ENCODE data around the gene GABRG3.
"Not testable (repeated sequence)": the region's sequence is repeated elsewhere in the genome, so short reads cannot be mapped to it uniquely, and the experiment has no call there.

The GABRG3 gene

DNA sequence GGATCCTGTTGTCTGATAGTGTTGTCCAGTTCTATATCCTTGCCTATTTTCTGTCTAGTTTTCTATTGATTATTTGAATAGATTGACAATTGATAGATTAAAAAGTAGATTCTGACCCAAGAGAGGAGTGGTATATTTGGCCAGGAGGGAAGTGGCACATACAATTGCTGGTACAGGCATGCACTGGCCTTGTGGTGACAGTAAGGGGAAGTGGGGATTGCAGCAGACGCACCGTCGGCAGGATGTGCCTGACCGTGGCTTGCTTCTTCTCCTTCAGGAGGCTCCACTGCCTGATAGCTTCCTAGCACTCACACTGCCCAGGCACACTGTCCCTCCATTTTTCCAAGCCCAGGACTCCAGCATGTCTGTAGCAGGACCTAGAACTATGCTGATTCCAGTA is 10.5 kb downstream of the GABRG3 start:
- TF ChIP-seq, protein P1, sequence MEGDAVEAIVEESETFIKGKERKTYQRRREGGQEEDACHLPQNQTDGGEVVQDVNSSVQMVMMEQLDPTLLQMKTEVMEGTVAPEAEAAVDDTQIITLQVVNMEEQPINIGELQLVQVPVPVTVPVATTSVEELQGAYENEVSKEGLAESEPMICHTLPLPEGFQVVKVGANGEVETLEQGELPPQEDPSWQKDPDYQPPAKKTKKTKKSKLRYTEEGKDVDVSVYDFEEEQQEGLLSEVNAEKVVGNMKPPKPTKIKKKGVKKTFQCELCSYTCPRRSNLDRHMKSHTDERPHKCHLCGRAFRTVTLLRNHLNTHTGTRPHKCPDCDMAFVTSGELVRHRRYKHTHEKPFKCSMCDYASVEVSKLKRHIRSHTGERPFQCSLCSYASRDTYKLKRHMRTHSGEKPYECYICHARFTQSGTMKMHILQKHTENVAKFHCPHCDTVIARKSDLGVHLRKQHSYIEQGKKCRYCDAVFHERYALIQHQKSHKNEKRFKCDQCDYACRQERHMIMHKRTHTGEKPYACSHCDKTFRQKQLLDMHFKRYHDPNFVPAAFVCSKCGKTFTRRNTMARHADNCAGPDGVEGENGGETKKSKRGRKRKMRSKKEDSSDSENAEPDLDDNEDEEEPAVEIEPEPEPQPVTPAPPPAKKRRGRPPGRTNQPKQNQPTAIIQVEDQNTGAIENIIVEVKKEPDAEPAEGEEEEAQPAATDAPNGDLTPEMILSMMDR (IDR thresholded peaks at IDR 0.05; ENCODE audit: borderline replicate concordance, insufficient read depth, low read depth, low read length): no peak
- no peak overlapping the region for H3K4me3 ChIP-seq (ENCODE audit: low read depth, low read length)

DNA sequence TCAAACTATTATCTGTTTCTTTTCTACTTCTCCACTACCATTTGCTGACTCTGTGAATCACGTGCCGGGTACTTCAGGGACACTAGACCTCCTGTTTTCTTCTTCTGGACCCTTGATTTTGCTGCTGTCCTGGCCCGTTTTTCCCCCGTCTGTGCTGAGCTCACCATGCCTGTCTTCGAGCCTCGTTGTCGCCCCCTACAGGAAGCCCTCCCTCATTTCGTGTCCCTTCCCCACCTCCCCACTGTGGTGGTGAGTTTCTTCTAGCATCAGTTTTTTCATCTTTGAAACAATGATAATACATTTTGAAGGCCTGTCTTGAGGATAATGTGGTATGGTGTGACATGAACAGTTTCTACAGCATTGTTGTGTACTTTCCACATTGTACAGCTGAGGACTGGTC is 12.8 kb downstream of the GABRG3 start:
- TF ChIP-seq, protein P1 (IDR thresholded peaks at IDR 0.05; ENCODE audit: borderline replicate concordance, insufficient read depth, low read depth, low read length): no peak
- no peak overlapping the region for H3K4me3 ChIP-seq (ENCODE audit: low read depth, low read length)

DNA sequence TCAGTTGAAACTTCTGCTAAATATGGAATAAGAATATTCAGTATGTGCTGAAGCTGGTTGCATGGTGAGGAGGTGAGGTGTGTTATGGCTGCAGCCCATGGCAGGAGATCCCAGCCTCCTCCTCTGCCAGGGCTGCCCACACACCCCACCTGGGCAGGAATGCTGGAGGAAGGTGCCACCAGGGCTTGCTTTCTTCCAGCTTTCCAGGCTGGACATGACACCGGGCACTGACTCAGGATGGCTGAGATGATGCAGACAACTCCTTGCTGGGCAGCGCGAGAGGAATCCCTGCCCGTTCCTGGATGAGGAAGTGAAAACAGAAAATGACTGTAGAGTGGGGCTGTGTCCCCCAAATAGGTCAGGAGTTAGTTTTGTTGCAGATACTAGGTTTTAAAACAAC is 14.1 kb downstream of the GABRG3 start:
- TF ChIP-seq, protein P1 (IDR thresholded peaks at IDR 0.05; ENCODE audit: borderline replicate concordance, insufficient read depth, low read depth, low read length): no peak
- no peak overlapping the region for H3K4me3 ChIP-seq (ENCODE audit: low read depth, low read length)

DNA sequence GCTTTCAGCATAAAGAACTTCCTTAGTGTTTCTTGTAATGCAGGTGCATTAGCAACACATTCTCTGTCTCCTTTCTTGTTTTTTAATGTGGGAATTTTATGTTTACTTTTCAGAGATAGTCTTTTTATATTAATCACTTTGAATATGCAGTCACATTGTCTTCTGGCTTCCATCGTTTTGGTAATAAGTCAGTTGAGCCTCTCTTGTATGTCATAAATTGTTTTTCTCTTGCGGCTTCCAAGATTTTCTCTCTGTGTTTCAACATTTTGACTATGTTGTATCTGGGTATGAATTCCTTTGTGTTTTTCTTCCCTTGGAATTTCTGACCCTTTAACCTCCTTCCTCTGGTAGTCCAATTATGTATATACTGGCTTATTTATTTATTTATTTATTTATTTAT is 25.3 kb downstream of the GABRG3 start:
- no peak overlapping the region for H3K4me3 ChIP-seq (ENCODE audit: low read depth, low read length)
- TF ChIP-seq, protein P1 (IDR thresholded peaks at IDR 0.05; ENCODE audit: borderline replicate concordance, insufficient read depth, low read depth, low read length): no peak

DNA sequence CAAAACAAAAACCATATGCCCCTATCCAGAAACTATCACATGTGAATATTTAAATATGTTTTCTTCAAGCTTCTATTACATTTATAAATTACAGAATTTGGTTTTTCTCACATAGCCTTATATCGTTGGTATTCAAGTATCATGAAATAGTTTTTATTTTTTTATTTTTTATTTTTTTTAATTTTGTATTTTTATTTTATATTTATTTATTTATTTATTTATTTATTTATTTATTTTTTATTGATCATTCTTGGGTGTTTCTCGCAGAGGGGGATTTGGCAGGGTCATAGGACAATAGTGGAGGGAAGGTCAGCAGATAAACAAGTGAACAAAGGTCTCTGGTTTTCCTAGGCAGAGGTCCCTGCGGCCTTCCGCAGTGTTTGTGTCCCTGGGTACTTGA is 32.0 kb downstream of the GABRG3 start:
- not testable (repeated sequence) for H3K4me3 ChIP-seq (ENCODE audit: low read depth, low read length)

DNA sequence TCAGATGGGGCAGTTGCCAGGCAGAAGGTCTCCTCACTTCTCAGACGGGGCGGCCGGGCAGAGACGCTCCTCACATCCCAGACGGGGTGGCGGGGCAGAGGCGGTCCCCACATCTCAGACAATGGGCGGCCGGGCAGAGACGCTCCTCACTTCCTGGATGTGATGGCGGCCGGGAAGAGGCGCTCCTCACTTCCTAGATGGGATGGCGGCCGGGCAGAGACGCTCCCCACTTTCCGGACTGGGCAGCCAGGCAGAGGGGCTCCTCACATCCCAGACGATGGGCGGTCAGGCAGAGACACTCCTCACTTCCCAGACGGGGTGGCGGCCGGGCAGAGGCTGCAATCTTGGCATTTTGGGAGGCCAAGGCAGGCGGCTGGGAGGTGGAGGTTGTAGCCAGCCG is 33.2 kb downstream of the GABRG3 start:
- not testable (repeated sequence) for H3K4me3 ChIP-seq (ENCODE audit: low read depth, low read length)

DNA sequence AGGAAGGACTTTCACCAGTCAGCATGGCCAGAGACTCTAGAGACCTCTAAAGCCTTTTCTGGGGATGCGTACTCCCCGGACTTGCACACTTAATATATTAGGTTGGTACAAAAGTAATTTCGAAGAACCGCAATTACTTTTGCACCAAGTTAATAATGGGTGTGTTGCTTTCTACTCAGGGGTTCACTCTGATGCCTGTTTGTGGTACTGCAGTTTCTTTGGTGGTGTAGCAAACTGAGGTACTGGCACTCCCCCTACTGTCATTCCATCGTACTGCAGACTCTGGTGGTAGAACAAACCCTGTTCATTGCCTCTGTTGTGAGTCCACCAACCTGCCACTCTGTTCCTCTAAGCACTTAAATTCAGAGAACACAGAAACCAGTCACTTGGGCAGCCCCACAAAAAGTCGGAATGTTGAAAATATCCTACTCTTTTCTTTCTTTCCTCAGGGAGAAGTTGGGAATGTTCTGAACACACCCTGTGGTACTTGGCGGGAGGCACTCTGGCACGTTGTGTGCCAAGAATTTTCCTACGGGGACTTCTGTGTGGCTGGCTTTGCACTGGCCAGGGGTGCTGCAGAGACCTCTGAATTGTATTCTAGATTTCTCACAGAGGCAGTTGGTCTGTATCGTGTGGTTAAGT is 46.3 kb downstream of the GABRG3 start:
- no peak overlapping the region for H3K4me3 ChIP-seq (ENCODE audit: low read depth, low read length)
- TF ChIP-seq, protein P1 (IDR thresholded peaks at IDR 0.05; ENCODE audit: borderline replicate concordance, insufficient read depth, low read depth, low read length): peak; percentile 42; the same call in 1 of the 2 replicates

DNA sequence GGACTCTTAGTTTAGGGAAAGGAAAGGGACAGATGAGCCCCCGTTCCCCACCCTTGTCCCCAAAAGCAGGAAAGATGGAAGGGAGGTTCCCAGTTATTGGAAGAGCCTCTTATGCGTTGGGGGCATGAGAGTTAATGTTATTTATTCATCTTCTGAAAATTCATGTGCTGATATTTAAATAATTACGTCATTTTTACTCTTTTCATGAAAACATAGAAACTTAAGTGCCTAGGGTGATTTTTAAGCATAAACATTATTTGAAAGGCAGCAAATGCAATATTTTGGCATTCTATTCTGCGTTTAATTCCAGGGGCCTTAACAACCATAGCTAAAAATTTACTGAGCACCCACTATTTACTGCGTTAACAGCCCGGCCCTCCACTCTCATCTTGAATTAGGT is 48.7 kb downstream of the GABRG3 start:
- TF ChIP-seq, protein P1 (IDR thresholded peaks at IDR 0.05; ENCODE audit: borderline replicate concordance, insufficient read depth, low read depth, low read length): no peak
- H3K4me3 ChIP-seq (ENCODE audit: low read depth, low read length): no peak overlapping the region

All from GM12875 (cell line).